OCI-LY3 (cell line): ENCODE measurements around the gene NAA11.

Source experiments
- H2AFZ ChIP-seq: fragments of 200-600, 300-600 bp; shearing (Covaris generic); 2 replicates; pipeline ENCODE4 v1.6.0; 2014; ENCODE audit warnings: antibody characterized with exemption, low read depth, low read length
- H3K27ac ChIP-seq: fragments of 200-600, 300-600 bp; sonication (generic); 2 replicates; pipeline ENCODE4 v1.5.1; 2014; ENCODE audit warnings: mild to moderate bottlenecking, low read length, moderate library complexity, mixed read lengths
- H3K27me3 ChIP-seq: fragments of 200-600, 300-600 bp; sonication (generic); 2 replicates; pipeline ENCODE4 v1.6.1; 2014; ENCODE audit warnings: low read depth, low read length, mixed read lengths
- H3K36me3 ChIP-seq: fragments of 200-600, 300-600 bp; sonication (generic); replicated peaks from 2 replicates; pipeline ENCODE3; 2014; ENCODE audit warnings: low read depth, low read length, mixed read lengths
- H3K4me1 ChIP-seq: fragments of 300-600, 200-600 bp; sonication (generic); 2 replicates; pipeline ENCODE4 v1.6.1; 2014; ENCODE audit warnings: low read length, mixed read lengths
- H3K4me2 ChIP-seq: fragments of 200-600, 300-600 bp; sonication (generic); 2 replicates; pipeline ENCODE4 v1.6.1; 2014; ENCODE audit warnings: low read length, mixed read lengths
- H3K4me3 ChIP-seq: fragments of 300-600, 200-600 bp; sonication (generic); 2 replicates; pipeline ENCODE4 v1.5.1; 2014; ENCODE audit warnings: antibody characterized with exemption, mild to moderate bottlenecking, low read length, moderate library complexity
- H3K79me2 ChIP-seq: fragments of 300-600, 200-600 bp; shearing (Covaris generic); 2 replicates; pipeline ENCODE4 v1.6.1; 2014; ENCODE audit warnings: mild to moderate bottlenecking, low read length, mixed read lengths
- H3K9ac ChIP-seq: fragments of 300-600, 200-600 bp; shearing (Covaris generic); 2 replicates; pipeline ENCODE4 v1.6.0; 2014; ENCODE audit warnings: mild to moderate bottlenecking, low read length, moderate library complexity
- H3K9me3 ChIP-seq: fragments of 200-600, 300-600 bp; shearing (Covaris generic); 2 replicates; pipeline ENCODE4 v1.6.1; 2014; ENCODE audit warnings: low read length, mixed read lengths; ENCODE audit not compliant: insufficient read depth
- H4K20me1 ChIP-seq: fragments of 200-600, 300-600 bp; sonication (generic); 2 replicates; pipeline ENCODE4 v1.6.1; 2016; ENCODE audit warnings: low read length, mixed read lengths; ENCODE audit not compliant: insufficient read depth
- CTCF ChIP-seq: fragments of 200-600, 300-600 bp; sonication (generic); IDR thresholded peaks from 2 replicates; pipeline ENCODE4 v1.5.1; 2014; ENCODE audit warnings: antibody characterized with exemption, low read length, low read depth
- EZH2phosphoT487 ChIP-seq: fragments of 200-600 bp; shearing (Covaris generic); IDR thresholded peaks from 2 replicates; pipeline ENCODE4 v1.6.1; 2018; ENCODE audit warnings: antibody characterized with exemption, mixed run types, low read depth

Gene NAA11

GRCh38 chr4:79308137-79308536 lies 17.7 kb downstream of the NAA11 start:
- TF ChIP-seq EZH2phosphoT487 (no peak), CTCF (no peak)
- H3K9ac ChIP-seq = no peak overlapping the region
- no peaks in the 10 kb centered on the region for H3K9me3 ChIP-seq
- H3K79me2 ChIP-seq = no peaks in the 10 kb centered on the region
- no peaks in the 10 kb centered on the region for H4K20me1 ChIP-seq
- H3K36me3 ChIP-seq = no peaks in the 10 kb centered on the region
- H3K27ac ChIP-seq = no peak overlapping the region
- no peak overlapping the region for H3K4me2 ChIP-seq
- no peak overlapping the region for H2AFZ ChIP-seq
- H3K4me1 ChIP-seq = peaks cover 9% of the 10 kb centered on the region
- no peaks in the 10 kb centered on the region for H3K27me3 ChIP-seq
- H3K4me3 ChIP-seq = no peak overlapping the region

GRCh38 chr4:79306795-79307194 lies 19.1 kb downstream of the NAA11 start:
- Histone ChIP-seq H3K9ac (no peak overlapping the region), H3K27me3 (no peaks in the 10 kb centered on the region), H3K79me2 (no peaks in the 10 kb centered on the region), H3K4me3 (no peak overlapping the region), H4K20me1 (no peaks in the 10 kb centered on the region), H3K9me3 (no peaks in the 10 kb centered on the region), H3K27ac (no peak overlapping the region), H3K36me3 (no peaks in the 10 kb centered on the region), H3K4me2 (no peak overlapping the region), H3K4me1 (peaks cover 9% of the 10 kb centered on the region), H2AFZ (no peak overlapping the region)
- no peak for TF ChIP-seq EZH2phosphoT487
- TF ChIP-seq CTCF = no peak

GRCh38 chr4:79300280-79300679 lies 25.6 kb downstream of the NAA11 start:
- H3K27ac ChIP-seq = no peak overlapping the region
- H3K27me3 ChIP-seq = no peaks in the 10 kb centered on the region
- H3K9me3 ChIP-seq = no peaks in the 10 kb centered on the region
- no peak overlapping the region for H3K4me3 ChIP-seq
- no peak overlapping the region for H3K4me2 ChIP-seq
- H2AFZ ChIP-seq = no peak overlapping the region
- no peaks in the 10 kb centered on the region for H3K79me2 ChIP-seq
- H4K20me1 ChIP-seq = no peaks in the 10 kb centered on the region
- no peaks in the 10 kb centered on the region for H3K36me3 ChIP-seq
- no peak overlapping the region for H3K9ac ChIP-seq
- TF ChIP-seq EZH2phosphoT487 = no peak
- no peak for TF ChIP-seq CTCF
- H3K4me1 ChIP-seq = no peaks in the 10 kb centered on the region

- no peaks in the 10 kb centered on the region for H3K9me3 ChIP-seq
- no peaks in the 10 kb centered on the region for H4K20me1 ChIP-seq
- H3K36me3 ChIP-seq = no peaks in the 10 kb centered on the region
- H3K4me2 ChIP-seq = no peak overlapping the region
- H3K4me1 ChIP-seq = no peaks in the 10 kb centered on the region
- H3K79me2 ChIP-seq = no peaks in the 10 kb centered on the region
- no peak overlapping the region for H2AFZ ChIP-seq
- TF ChIP-seq EZH2phosphoT487 (no peak), CTCF (no peak)
- no peaks in the 10 kb centered on the region for H3K27me3 ChIP-seq
- no peak overlapping the region for H3K9ac ChIP-seq
- no peak overlapping the region for H3K27ac ChIP-seq
- no peak overlapping the region for H3K4me3 ChIP-seq
These were observed 27.4 kb downstream of the NAA11 start for GRCh38 chr4:79298484-79298883.
